Pons (tissue), 1 donor: Measurements from ENCODE around the gene SLC16A12.
A peak's percentile ranks its signal among the peaks of the same experiment; 100 is the strongest.

Source experiments
- DNase-seq: peaks from one replicate; pipeline ENCODE4 v3.0.0-alpha.2; 2016; ENCODE audit warnings: low spot score

SLC16A12 gene

GRCh38 chr10:89390476-89391225 lies 144.7 kb downstream of the SLC16A12 start:
- peak; percentile 62 for DNase-seq

- DNase-seq = peak; percentile 89
Observed at GRCh38 chr10:89389254-89389653, 146.1 kb downstream of the SLC16A12 start.

- no peak for DNase-seq
Observed at GRCh38 chr10:89388806-89389205, 146.6 kb downstream of the SLC16A12 start.

- peak; percentile 71 for DNase-seq
Observed at GRCh38 chr10:89384474-89385340, 150.7 kb downstream of the SLC16A12 start.

- DNase-seq = no peak
Observed at GRCh38 chr10:89382757-89383156, 152.6 kb downstream of the SLC16A12 start.
